ENCODE measurements around the gene ZNF331.

- no peak for TF ChIP-seq CTCF (conservative IDR thresholded peaks at IDR 0.05 in 1 of 2, IDR thresholded peaks at IDR 0.05 in 1 of 2; ENCODE audit: low read depth in 1 of 2, low read length in 2 of 2)
- no peak for TF ChIP-seq EZH2 (IDR thresholded peaks at IDR 0.05; ENCODE audit: low read length, missing control alignments)
Observed at GRCh38 chr19:53554804-53555203, 16.9 kb downstream of the ZNF331 start.
